Astrocyte (in vitro differentiated cells and primary cell): ENCODE data around the gene CAPN9. TPM values are rescaled to one million over a fixed set of nuclear protein-coding genes. Genes with fewer than 3 reads are reported as not detected.
A peak's percentile ranks its signal among the peaks of the same experiment; 100 is the strongest.

Source experiments
- DNase-seq: peaks from one replicate; pipeline ENCODE4 v3.0.0-alpha.2; 2010; ENCODE audit warnings: low read depth
- FAIRE-seq: peaks from 2 replicates; lab custom pipeline; 2011; peaks lifted over from hg19 to GRCh38; lab: Jason Lieb, UNC
- H2AFZ ChIP-seq: 2 replicates; pipeline ENCODE4 v1.6.0; 2012; ENCODE audit warnings: low read depth, low read length, inconsistent platforms
- H3K27ac ChIP-seq: 2 replicates; pipeline ENCODE4 v1.5.1; 2011; ENCODE audit warnings: low read depth, low read length, inconsistent platforms
- H3K27me3 ChIP-seq: 2 replicates; pipeline ENCODE4 v1.6.0; 2011; ENCODE audit warnings: low read length, inconsistent platforms; ENCODE audit not compliant: insufficient read depth
- H3K36me3 ChIP-seq: 2 replicates; pipeline ENCODE4 v1.5.1; 2011; ENCODE audit warnings: low read length, inconsistent platforms; ENCODE audit not compliant: insufficient read depth
- H3K4me1 ChIP-seq: 2 replicates; pipeline ENCODE4 v1.5.1; 2011; ENCODE audit warnings: low read length, inconsistent platforms; ENCODE audit not compliant: insufficient read depth
- H3K4me2 ChIP-seq: 2 replicates; pipeline ENCODE4 v1.6.0; 2012; ENCODE audit warnings: low read length, inconsistent platforms
- H3K4me3 ChIP-seq: 2 replicates; pipeline ENCODE4 v1.5.1; 2011; ENCODE audit warnings: low read depth, mild to moderate bottlenecking, low read length, inconsistent platforms; ENCODE audit not compliant: insufficient read depth
- H3K79me2 ChIP-seq: 2 replicates; pipeline ENCODE4 v1.6.0; 2012; ENCODE audit warnings: mild to moderate bottlenecking, low read length, inconsistent platforms; ENCODE audit not compliant: insufficient read depth
- H3K9ac ChIP-seq: 2 replicates; pipeline ENCODE4 v1.6.0; 2012; ENCODE audit warnings: mild to moderate bottlenecking, low read length, inconsistent platforms
- H3K9me3 ChIP-seq: 2 replicates; pipeline ENCODE4 v1.5.1; 2012; ENCODE audit warnings: low read depth, mild to moderate bottlenecking, low read length, inconsistent platforms; ENCODE audit not compliant: insufficient read depth
- H4K20me1 ChIP-seq: 2 replicates; pipeline ENCODE4 v1.6.0; 2012; ENCODE audit warnings: low read length, inconsistent platforms; ENCODE audit not compliant: insufficient read depth
- H3K27ac Mint-ChIP-seq: one replicate; pipeline ENCODE4 v1.8.0; 2021; ENCODE audit warnings: mild to moderate bottlenecking, mixed read lengths; ENCODE audit not compliant: unreplicated experiment
- H3K27me3 Mint-ChIP-seq: one replicate; pipeline ENCODE4 v1.8.0; 2021; ENCODE audit warnings: low read depth, mixed read lengths; ENCODE audit not compliant: unreplicated experiment
- H3K36me3 Mint-ChIP-seq: one replicate; pipeline ENCODE4 v1.8.0; 2021; ENCODE audit warnings: low read depth, mixed read lengths; ENCODE audit not compliant: unreplicated experiment
- H3K4me1 Mint-ChIP-seq: one replicate; pipeline ENCODE4 v1.8.0; 2021; ENCODE audit warnings: low read depth, mixed read lengths; ENCODE audit not compliant: unreplicated experiment
- H3K4me3 Mint-ChIP-seq: one replicate; pipeline ENCODE4 v1.8.0; 2021; ENCODE audit warnings: mild to moderate bottlenecking, moderate library complexity, mixed read lengths; ENCODE audit not compliant: unreplicated experiment
- H3K9me3 Mint-ChIP-seq: one replicate; pipeline ENCODE4 v1.8.0; 2021; ENCODE audit warnings: mild to moderate bottlenecking, mixed read lengths; ENCODE audit not compliant: unreplicated experiment
- EZH2 ChIP-seq: IDR thresholded peaks from 2 replicates; pipeline ENCODE4 v1.6.1; 2012; ENCODE audit warnings: mild to moderate bottlenecking, low read length, inconsistent platforms; ENCODE audit not compliant: insufficient read depth
- total RNA-seq: library from RNA; stranded (reverse); gene quantifications from 2 replicates; pipeline ENCODE4 v1.2.1, GENCODE V29; 2021
- TF ChIP-seq, protein P1 (sequence below): IDR thresholded peaks from 2 replicates; pipeline ENCODE4 v1.5.1; 2011; ENCODE audit warnings: low read depth, mild to moderate bottlenecking, inconsistent platforms, low read length, moderate library complexity; ENCODE audit not compliant: insufficient read depth

CAPN9 gene
- total RNA-seq, 1 donor from 2014 or later, result not detected

DNA sequence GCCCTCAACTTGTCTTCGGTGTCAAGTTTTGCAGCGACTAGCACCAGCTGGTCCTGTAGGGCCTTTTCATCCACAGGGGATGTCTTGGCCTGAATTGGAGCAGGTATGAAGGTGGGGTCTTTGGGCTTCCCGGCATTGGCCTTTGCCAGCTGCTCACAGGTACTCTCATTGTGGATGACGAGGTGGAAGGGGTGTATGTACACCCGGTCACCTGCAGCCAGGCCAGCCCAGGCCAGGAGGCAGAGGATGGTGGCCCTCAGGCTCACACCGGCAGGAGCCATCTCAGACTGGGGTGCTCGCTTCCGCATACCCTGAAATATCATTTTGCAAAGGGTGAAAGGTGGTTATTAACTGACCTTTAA is 36.7 kb upstream of the CAPN9 start:
- Histone ChIP-seq H3K9me3 (no peaks in the 10 kb centered on the region), H3K4me3 (no peak overlapping the region), H3K27me3 (no peaks in the 10 kb centered on the region), H3K4me2 (no peak overlapping the region), H2AFZ (no peak overlapping the region), H3K79me2 (no peaks in the 10 kb centered on the region), H3K4me1 (peaks cover 11% of the 10 kb centered on the region), H4K20me1 (no peaks in the 10 kb centered on the region), H3K27ac (no peak overlapping the region), H3K36me3 (no peaks in the 10 kb centered on the region), H3K9ac (no peak overlapping the region)
- peaks cover 36% of the 10 kb centered on the region for H3K27me3 Mint-ChIP-seq
- DNase-seq (no peak), FAIRE-seq (no peak)
- H3K27ac Mint-ChIP-seq, result no peak overlapping the region
- no peak for TF ChIP-seq EZH2
- TF ChIP-seq, protein P1, sequence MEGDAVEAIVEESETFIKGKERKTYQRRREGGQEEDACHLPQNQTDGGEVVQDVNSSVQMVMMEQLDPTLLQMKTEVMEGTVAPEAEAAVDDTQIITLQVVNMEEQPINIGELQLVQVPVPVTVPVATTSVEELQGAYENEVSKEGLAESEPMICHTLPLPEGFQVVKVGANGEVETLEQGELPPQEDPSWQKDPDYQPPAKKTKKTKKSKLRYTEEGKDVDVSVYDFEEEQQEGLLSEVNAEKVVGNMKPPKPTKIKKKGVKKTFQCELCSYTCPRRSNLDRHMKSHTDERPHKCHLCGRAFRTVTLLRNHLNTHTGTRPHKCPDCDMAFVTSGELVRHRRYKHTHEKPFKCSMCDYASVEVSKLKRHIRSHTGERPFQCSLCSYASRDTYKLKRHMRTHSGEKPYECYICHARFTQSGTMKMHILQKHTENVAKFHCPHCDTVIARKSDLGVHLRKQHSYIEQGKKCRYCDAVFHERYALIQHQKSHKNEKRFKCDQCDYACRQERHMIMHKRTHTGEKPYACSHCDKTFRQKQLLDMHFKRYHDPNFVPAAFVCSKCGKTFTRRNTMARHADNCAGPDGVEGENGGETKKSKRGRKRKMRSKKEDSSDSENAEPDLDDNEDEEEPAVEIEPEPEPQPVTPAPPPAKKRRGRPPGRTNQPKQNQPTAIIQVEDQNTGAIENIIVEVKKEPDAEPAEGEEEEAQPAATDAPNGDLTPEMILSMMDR, result no peak
- H3K36me3 Mint-ChIP-seq, result peaks cover 2% of the 10 kb centered on the region
- peaks cover 15% of the 10 kb centered on the region for H3K4me1 Mint-ChIP-seq
- no peaks in the 10 kb centered on the region for H3K9me3 Mint-ChIP-seq
- no peak overlapping the region for H3K4me3 Mint-ChIP-seq

- Histone ChIP-seq H2AFZ (no peak overlapping the region), H3K27ac (no peak overlapping the region), H3K9me3 (no peaks in the 10 kb centered on the region), H3K4me2 (no peak overlapping the region), H3K79me2 (no peaks in the 10 kb centered on the region), H3K4me1 (peaks cover 11% of the 10 kb centered on the region), H3K27me3 (no peaks in the 10 kb centered on the region), H3K4me3 (no peak overlapping the region), H3K9ac (no peak overlapping the region), H3K36me3 (no peaks in the 10 kb centered on the region), H4K20me1 (no peaks in the 10 kb centered on the region)
- H3K36me3 Mint-ChIP-seq, result peaks cover 2% of the 10 kb centered on the region
- no peaks in the 10 kb centered on the region for H3K9me3 Mint-ChIP-seq
- FAIRE-seq (no peak), DNase-seq (peak; percentile 9)
- TF ChIP-seq EZH2, result no peak
- no peak overlapping the region for H3K4me3 Mint-ChIP-seq
- peaks cover 35% of the 10 kb centered on the region for H3K27me3 Mint-ChIP-seq
- no peak overlapping the region for H3K27ac Mint-ChIP-seq
- peaks cover 15% of the 10 kb centered on the region for H3K4me1 Mint-ChIP-seq
Measured at GRCh38 chr1:230711245-230711644, 35.9 kb upstream of the CAPN9 start.

DNA sequence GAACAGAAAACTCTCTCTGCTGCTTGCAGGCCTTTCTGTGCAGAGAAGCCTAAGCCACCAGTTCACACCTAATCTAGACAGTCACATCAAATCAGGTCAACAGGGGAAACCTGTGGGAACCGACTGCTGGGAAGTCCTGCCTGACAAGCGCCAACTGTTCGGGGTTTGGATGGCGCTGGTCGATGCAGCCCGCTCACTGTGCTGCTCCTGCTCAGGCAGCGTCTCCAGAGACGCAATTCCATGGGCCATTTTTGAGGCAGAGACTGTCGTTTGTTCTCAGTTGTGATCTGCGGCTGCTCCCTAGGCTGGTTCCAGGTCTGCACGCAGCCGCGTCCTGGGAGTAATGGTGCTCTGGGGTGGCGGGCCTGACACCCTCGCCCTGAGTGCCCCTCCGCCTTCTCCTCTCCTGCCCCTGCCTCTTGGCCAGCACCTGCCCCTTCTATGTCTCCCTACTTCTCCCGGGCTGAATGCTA is 34.7 kb upstream of the CAPN9 start:
- TF ChIP-seq, protein P1, result no peak
- TF ChIP-seq EZH2, result no peak
- Histone ChIP-seq H4K20me1 (no peaks in the 10 kb centered on the region), H3K4me2 (no peak overlapping the region), H2AFZ (no peak overlapping the region), H3K9ac (no peak overlapping the region), H3K27me3 (no peaks in the 10 kb centered on the region), H3K36me3 (no peaks in the 10 kb centered on the region), H3K4me1 (peaks cover 11% of the 10 kb centered on the region), H3K27ac (no peak overlapping the region), H3K4me3 (no peak overlapping the region), H3K79me2 (no peaks in the 10 kb centered on the region), H3K9me3 (no peaks in the 10 kb centered on the region)
- FAIRE-seq, result no peak
- H3K27ac Mint-ChIP-seq, result no peak overlapping the region
- H3K4me3 Mint-ChIP-seq, result no peak overlapping the region
- H3K9me3 Mint-ChIP-seq, result peaks cover 4% of the 10 kb centered on the region
- DNase-seq, result no peak
- peaks cover 2% of the 10 kb centered on the region for H3K36me3 Mint-ChIP-seq
- peaks cover 15% of the 10 kb centered on the region for H3K4me1 Mint-ChIP-seq
- H3K27me3 Mint-ChIP-seq, result peaks cover 22% of the 10 kb centered on the region
